HCT116 (cell line): ENCODE results near the gene SLMAP. TPM values are rescaled to one million over a fixed set of nuclear protein-coding genes. Genes with fewer than 3 reads are reported as not detected.

Source experiments
- ATAC-seq: fragments of 200-7000 bp; cut with Tn5 transposase; 2 replicates; pipeline ENCODE4 v1.9.1; 2020; ENCODE audit warnings: mild to moderate bottlenecking, moderate library complexity
- BruUV-seq: library from RNA; stranded (reverse); fragments of 400-500 nt; replicated peaks from 2 replicates; lab custom pipeline; 2021; lab: Mats Ljungman, UMichigan
- CTCF ChIA-PET: fragments of 300-600 bp; sonication (Branson Sonifier 250); formaldehyde crosslinking; loops from one replicate; lab custom pipeline; 2021; ENCODE audit warnings: antibody characterized with exemption; lab: Charles Lee
- POLR2A ChIA-PET: fragments of 300-600, 350-600 bp; sonication (Branson Sonifier 250); formaldehyde crosslinking; loops from one replicate; lab custom pipeline; 2021; ENCODE audit warnings: antibody characterized with exemption; lab: Charles Lee
- RAD21 ChIA-PET, 2 experiments: fragments of 300-600 bp; sonication (Branson Sonifier 250); formaldehyde crosslinking; loops; one replicate each; lab custom pipeline; 2023; ENCODE audit warnings: low total read pairs in 2 of 2; ENCODE audit not compliant: uncharacterized antibody in 2 of 2, unreplicated experiment in 2 of 2, low non-redundant PET in 1 of 2; lab: Charles Lee
- DNase-seq: peaks from one replicate; pipeline ENCODE4 v3.0.0-alpha.2; 2010; ENCODE audit warnings: low read depth, low spot score
- H2AFZ ChIP-seq: fragments of 200-600 bp; shearing (Covaris generic), sonication (generic); 2 replicates; pipeline ENCODE4 v1.6.1; 2017; ENCODE audit warnings: low read depth, mixed run types, mixed read lengths, antibody characterized with exemption, low read length; ENCODE audit not compliant: poor library complexity, severe bottlenecking
- H3K27ac ChIP-seq: 2 replicates; pipeline ENCODE4 v1.5.1; 2012; ENCODE audit warnings: low read depth, low read length
- H3K27me3 ChIP-seq: fragments of 200-600 bp; sonication (generic); 2 replicates; pipeline ENCODE4 v1.6.1; 2016; ENCODE audit warnings: mixed run types, low read length, mixed read lengths; ENCODE audit not compliant: insufficient read depth
- H3K36me3 ChIP-seq, 2 experiments: fragments of 200-500 bp in 1 of 2; fragments of 200-600 bp in 1 of 2; sonication (Bioruptor generic) in 1 of 2; sonication (generic) in 1 of 2; 2 replicates each; pipeline versions ENCODE4 v1.5.1 to v1.6.1; 2014 to 2016; ENCODE audit warnings: low read length in 2 of 2, inconsistent platforms in 1 of 2, mixed read lengths in 1 of 2, mixed run types in 1 of 2; ENCODE audit not compliant: insufficient read depth in 2 of 2, control insufficient read depth in 1 of 2
- H3K4me1 ChIP-seq, 2 experiments: fragments of 200-600 bp in 1 of 2; sonication (generic) in 1 of 2; 2 replicates each; pipeline versions ENCODE4 v1.5.1 to v1.6.1; 2012 to 2017; ENCODE audit warnings: low read length in 2 of 2, inconsistent platforms in 1 of 2, mild to moderate bottlenecking in 1 of 2, mixed read lengths in 1 of 2, mixed run types in 1 of 2, moderate library complexity in 1 of 2; ENCODE audit not compliant: insufficient read depth in 2 of 2, control insufficient read depth in 1 of 2
- H3K4me2 ChIP-seq: fragments of 200-600 bp; sonication (generic); 2 replicates; pipeline ENCODE4 v1.6.1; 2017; ENCODE audit warnings: mixed run types, low read length, mixed read lengths
- H3K4me3 ChIP-seq, 2 experiments: fragments of 200-600 bp in 1 of 2; sonication (generic) in 1 of 2; replicated peaks in 1 of 2; 2 replicates each; pipeline ENCODE4 v1.5.1; 2011 to 2016; ENCODE audit warnings: low read length in 2 of 2, control low read depth in 1 of 2, low read depth in 1 of 2, mild to moderate bottlenecking in 1 of 2, mixed read lengths in 1 of 2, mixed run types in 1 of 2
- H3K79me2 ChIP-seq: fragments of 200-600 bp; sonication (generic); 2 replicates; pipeline ENCODE4 v1.6.1; 2017; ENCODE audit warnings: mild to moderate bottlenecking, mixed run types, low read length, moderate library complexity, mixed read lengths; ENCODE audit not compliant: insufficient read depth
- H3K9ac ChIP-seq: fragments of 200-600 bp; sonication (generic); 2 replicates; pipeline ENCODE4 v1.6.1; 2016; ENCODE audit warnings: low read length, mixed read lengths
- H3K9me2 ChIP-seq: fragments of 200-600 bp; sonication (generic), shearing (Covaris generic); 2 replicates; pipeline ENCODE4 v1.6.1; 2017; ENCODE audit warnings: mixed run types, mild to moderate bottlenecking, moderate library complexity; ENCODE audit not compliant: insufficient read depth
- H3K9me3 ChIP-seq, 2 experiments: fragments of 200-500 bp in 1 of 2; fragments of 200-600 bp in 1 of 2; sonication (Bioruptor generic) in 1 of 2; sonication (generic) in 1 of 2; 2 replicates each; pipeline ENCODE4 v1.6.1; 2014 to 2017; ENCODE audit warnings: low read length in 2 of 2, mixed read lengths in 2 of 2, inconsistent platforms in 1 of 2, low read depth in 1 of 2, mild to moderate bottlenecking in 1 of 2, mixed run types in 1 of 2, moderate library complexity in 1 of 2; ENCODE audit not compliant: control insufficient read depth in 1 of 2, insufficient read depth in 1 of 2
- H4K20me1 ChIP-seq: fragments of 200-600 bp; sonication (generic), shearing (Covaris generic); 2 replicates; pipeline ENCODE4 v1.6.1; 2017; ENCODE audit warnings: mixed run types, mild to moderate bottlenecking, moderate library complexity; ENCODE audit not compliant: insufficient read depth
- ATF3 ChIP-seq: IDR thresholded peaks from 2 replicates; pipeline ENCODE4 v1.6.1; 2012
- CBX3 ChIP-seq: IDR thresholded peaks from 2 replicates; pipeline ENCODE4 v1.6.1; 2012; ENCODE audit warnings: low read depth
- CEBPB ChIP-seq: IDR thresholded peaks from 2 replicates; pipeline ENCODE4 v1.6.1; 2012; ENCODE audit warnings: low read depth
- EGR1 ChIP-seq: IDR thresholded peaks from 2 replicates; pipeline ENCODE4 v1.6.1; 2012; ENCODE audit warnings: low read depth
- ELF1 ChIP-seq: IDR thresholded peaks from 2 replicates; pipeline ENCODE4 v1.6.1; 2012; ENCODE audit warnings: low read depth, borderline replicate concordance
- EZH2 ChIP-seq: fragments of 200-600 bp; sonication (generic); IDR thresholded peaks from 2 replicates; pipeline ENCODE4 v1.6.1; 2017; ENCODE audit warnings: antibody characterized with exemption, mixed run types
- EZH2phosphoT487 ChIP-seq: fragments of 200-600 bp; IDR thresholded peaks from 2 replicates; pipeline ENCODE4 v1.6.1; 2018; ENCODE audit warnings: antibody characterized with exemption, borderline replicate concordance
- FOSL1 ChIP-seq: IDR thresholded peaks from 2 replicates; pipeline ENCODE4 v1.6.1; 2012; ENCODE audit warnings: low read depth
- JUND ChIP-seq: IDR thresholded peaks from 2 replicates; pipeline ENCODE4 v1.6.1; 2012
- MAX ChIP-seq: IDR thresholded peaks from 2 replicates; pipeline ENCODE4 v1.6.1; 2012
- POLR2A ChIP-seq: IDR thresholded peaks from 2 replicates; pipeline ENCODE4 v1.7.0; 2011; ENCODE audit warnings: borderline replicate concordance; ENCODE audit not compliant: insufficient read depth, insufficient read length; ENCODE audit errors: extremely low read depth
- RAD21 ChIP-seq: IDR thresholded peaks from 2 replicates; pipeline ENCODE4 v1.6.1; 2012; ENCODE audit warnings: low read depth, mild to moderate bottlenecking
- SIN3A ChIP-seq: IDR thresholded peaks from 2 replicates; pipeline ENCODE4 v1.6.1; 2012; ENCODE audit warnings: low read depth
- SP1 ChIP-seq: IDR thresholded peaks from 2 replicates; pipeline ENCODE4 v1.6.1; 2012; ENCODE audit warnings: low read depth
- SRF ChIP-seq: IDR thresholded peaks from 2 replicates; pipeline ENCODE4 v1.6.1; 2012; ENCODE audit warnings: low read depth
- ZFX ChIP-seq: fragments of 450-650 bp; IDR thresholded peaks from 2 replicates; pipeline ENCODE4 v1.6.1; 2017
- ZNF274 ChIP-seq: fragments of 200-500 bp; sonication (Bioruptor generic); IDR thresholded peaks from 2 replicates; pipeline ENCODE4 v1.6.1; 2014; ENCODE audit warnings: mild to moderate bottlenecking, low read depth, low read length, inconsistent platforms
- intact Hi-C: fragments of 100-400 bp; cut with micrococcal nuclease; formaldehyde crosslinking; loops from 2 replicates; pipeline ENCODE4 v1.10.0; 2022
- total RNA-seq: library from RNA; stranded (reverse); gene quantifications from one replicate; pipeline ENCODE4 v1.2.1, GENCODE V29; 2021; ENCODE audit not compliant: unreplicated experiment
- TF ChIP-seq, protein P1 (sequence below), 3 experiments: fragments of 200-600 bp in 1 of 3; sonication (generic) in 1 of 3; IDR thresholded peaks in 2 of 3; conservative IDR thresholded peaks in 1 of 3; 2 replicates each; pipeline ENCODE4 v1.5.1; 2012 to 2017; ENCODE audit warnings: low read depth in 2 of 3, low read length in 2 of 3, antibody characterized with exemption in 1 of 3, borderline replicate concordance in 1 of 3, control low read depth in 1 of 3, mild to moderate bottlenecking in 1 of 3, mixed read lengths in 1 of 3, mixed run types in 1 of 3, moderate library complexity in 1 of 3; ENCODE audit not compliant: insufficient read depth in 1 of 3
- TF ChIP-seq, protein P2 (sequence below): IDR thresholded peaks from 2 replicates; pipeline ENCODE4 v1.6.1; 2012; ENCODE audit warnings: low read depth

Gene SLMAP
- total RNA-seq, 1 experiment from 2014 or later: 81.0 TPM

DNA sequence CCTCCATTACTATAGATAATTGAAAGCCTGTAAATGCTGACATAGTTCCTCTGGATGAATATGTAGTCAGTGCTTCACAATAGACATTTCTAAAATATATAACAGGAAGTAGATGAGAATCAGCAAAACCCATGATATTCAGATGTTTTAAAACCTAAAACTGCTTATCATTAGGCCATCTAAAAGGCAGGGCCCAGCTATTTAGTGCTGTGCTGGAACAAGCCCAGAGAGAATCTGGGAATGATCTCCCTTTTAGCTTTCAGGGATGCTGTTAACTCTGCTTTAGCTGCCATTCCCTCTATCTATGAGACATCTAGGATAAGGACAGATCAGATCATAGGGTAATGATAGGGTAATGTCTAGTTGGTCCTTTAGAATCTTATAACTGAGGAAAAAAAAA is 106.8 kb downstream of the SLMAP start:
- BruUV-seq: no TSS peak
- H3K9ac ChIP-seq: no peak overlapping the region
- H3K9me3 ChIP-seq: no peaks in the 10 kb centered on the region
- POLR2A ChIA-PET: no interaction called here
- H3K4me1 ChIP-seq: no peaks in the 10 kb centered on the region
- no peaks in the 10 kb centered on the region for H3K79me2 ChIP-seq
- peaks cover 11 to 19% of the 10 kb centered on the region in 2 experiments for H3K36me3 ChIP-seq
- H3K4me2 ChIP-seq: no peak overlapping the region
- RAD21 ChIA-PET: no interaction called here
- no peaks in the 10 kb centered on the region for H3K9me2 ChIP-seq
- no peak for DNase-seq
- no peak overlapping the region for H3K4me3 ChIP-seq
- intact Hi-C loops: no loop called here
- no peak overlapping the region for H2AFZ ChIP-seq
- H3K27me3 ChIP-seq: no peaks in the 10 kb centered on the region
- no peak overlapping the region for H3K27ac ChIP-seq
- CTCF ChIA-PET: no interaction called here
- no peak for ATAC-seq
- TF ChIP-seq EZH2phosphoT487: no peak
- TF ChIP-seq CBX3: no peak
- no peak for TF ChIP-seq ELF1
- no peak for TF ChIP-seq ATF3
- TF ChIP-seq FOSL1: no peak
- no peak for TF ChIP-seq CEBPB
- no peak for TF ChIP-seq EZH2
- no peak for TF ChIP-seq EGR1
- TF ChIP-seq, protein P1, sequence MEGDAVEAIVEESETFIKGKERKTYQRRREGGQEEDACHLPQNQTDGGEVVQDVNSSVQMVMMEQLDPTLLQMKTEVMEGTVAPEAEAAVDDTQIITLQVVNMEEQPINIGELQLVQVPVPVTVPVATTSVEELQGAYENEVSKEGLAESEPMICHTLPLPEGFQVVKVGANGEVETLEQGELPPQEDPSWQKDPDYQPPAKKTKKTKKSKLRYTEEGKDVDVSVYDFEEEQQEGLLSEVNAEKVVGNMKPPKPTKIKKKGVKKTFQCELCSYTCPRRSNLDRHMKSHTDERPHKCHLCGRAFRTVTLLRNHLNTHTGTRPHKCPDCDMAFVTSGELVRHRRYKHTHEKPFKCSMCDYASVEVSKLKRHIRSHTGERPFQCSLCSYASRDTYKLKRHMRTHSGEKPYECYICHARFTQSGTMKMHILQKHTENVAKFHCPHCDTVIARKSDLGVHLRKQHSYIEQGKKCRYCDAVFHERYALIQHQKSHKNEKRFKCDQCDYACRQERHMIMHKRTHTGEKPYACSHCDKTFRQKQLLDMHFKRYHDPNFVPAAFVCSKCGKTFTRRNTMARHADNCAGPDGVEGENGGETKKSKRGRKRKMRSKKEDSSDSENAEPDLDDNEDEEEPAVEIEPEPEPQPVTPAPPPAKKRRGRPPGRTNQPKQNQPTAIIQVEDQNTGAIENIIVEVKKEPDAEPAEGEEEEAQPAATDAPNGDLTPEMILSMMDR (IDR thresholded peaks at IDR 0.05 in 2 of 3, conservative IDR thresholded peaks at IDR 0.05 in 1 of 3; ENCODE audit: borderline replicate concordance in 1 of 3, insufficient read depth in 1 of 3, low read depth in 2 of 3, low read length in 2 of 3): no peak
- TF ChIP-seq, protein P2, sequence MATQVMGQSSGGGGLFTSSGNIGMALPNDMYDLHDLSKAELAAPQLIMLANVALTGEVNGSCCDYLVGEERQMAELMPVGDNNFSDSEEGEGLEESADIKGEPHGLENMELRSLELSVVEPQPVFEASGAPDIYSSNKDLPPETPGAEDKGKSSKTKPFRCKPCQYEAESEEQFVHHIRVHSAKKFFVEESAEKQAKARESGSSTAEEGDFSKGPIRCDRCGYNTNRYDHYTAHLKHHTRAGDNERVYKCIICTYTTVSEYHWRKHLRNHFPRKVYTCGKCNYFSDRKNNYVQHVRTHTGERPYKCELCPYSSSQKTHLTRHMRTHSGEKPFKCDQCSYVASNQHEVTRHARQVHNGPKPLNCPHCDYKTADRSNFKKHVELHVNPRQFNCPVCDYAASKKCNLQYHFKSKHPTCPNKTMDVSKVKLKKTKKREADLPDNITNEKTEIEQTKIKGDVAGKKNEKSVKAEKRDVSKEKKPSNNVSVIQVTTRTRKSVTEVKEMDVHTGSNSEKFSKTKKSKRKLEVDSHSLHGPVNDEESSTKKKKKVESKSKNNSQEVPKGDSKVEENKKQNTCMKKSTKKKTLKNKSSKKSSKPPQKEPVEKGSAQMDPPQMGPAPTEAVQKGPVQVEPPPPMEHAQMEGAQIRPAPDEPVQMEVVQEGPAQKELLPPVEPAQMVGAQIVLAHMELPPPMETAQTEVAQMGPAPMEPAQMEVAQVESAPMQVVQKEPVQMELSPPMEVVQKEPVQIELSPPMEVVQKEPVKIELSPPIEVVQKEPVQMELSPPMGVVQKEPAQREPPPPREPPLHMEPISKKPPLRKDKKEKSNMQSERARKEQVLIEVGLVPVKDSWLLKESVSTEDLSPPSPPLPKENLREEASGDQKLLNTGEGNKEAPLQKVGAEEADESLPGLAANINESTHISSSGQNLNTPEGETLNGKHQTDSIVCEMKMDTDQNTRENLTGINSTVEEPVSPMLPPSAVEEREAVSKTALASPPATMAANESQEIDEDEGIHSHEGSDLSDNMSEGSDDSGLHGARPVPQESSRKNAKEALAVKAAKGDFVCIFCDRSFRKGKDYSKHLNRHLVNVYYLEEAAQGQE: no peak
- TF ChIP-seq MAX: no peak
- TF ChIP-seq RAD21: no peak
- TF ChIP-seq POLR2A: no peak
- no peak for TF ChIP-seq ZFX
- no peak for TF ChIP-seq SRF
- TF ChIP-seq JUND: no peak
- no peak for TF ChIP-seq SIN3A
- no peak for TF ChIP-seq SP1
- no peak for TF ChIP-seq ZNF274
- TF ChIP-seq, all 23 proteins: peak for 0
- H4K20me1 ChIP-seq: no peaks in the 10 kb centered on the region
